A549 (cell line): ENCODE measurements around the gene RRP12. TPM values are rescaled to one million over a fixed set of nuclear protein-coding genes. Genes with fewer than 3 reads are reported as not detected.

ENCODE experiments used
- ATAC-seq, 2 experiments: fragments of 200-7000 bp in 1 of 2; fragments of >200 bp in 1 of 2; cut with Nextera tagmentation in 1 of 2; cut with Tn5 transposase in 1 of 2; 3 replicates each; pipeline versions ENCODE4 v1.8.0 to v1.9.1; 2018 to 2020; ENCODE audit warnings: mild to moderate bottlenecking in 1 of 2, moderate library complexity in 1 of 2
- CTCF ChIA-PET: fragments of 300-600 bp; sonication (Branson Sonifier 250); formaldehyde crosslinking; extraction: SDS; loops from one replicate; lab custom pipeline; 2021; ENCODE audit warnings: antibody characterized with exemption, inconsistent platforms; lab: Yijun Ruan, JAX
- POLR2A ChIA-PET: fragments of 350-600 bp; formaldehyde crosslinking; extraction: SDS; loops from one replicate; lab custom pipeline; 2021; ENCODE audit warnings: antibody characterized with exemption, inconsistent platforms; lab: Yijun Ruan, JAX
- DNase-seq, 2 experiments: peaks; one replicate each; pipeline versions ENCODE4 v3.0.0 to v3.0.0-alpha.2; 2011 to 2016; ENCODE audit warnings: low read depth in 1 of 2, low spot score in 1 of 2
- FAIRE-seq: peaks from 2 replicates; lab custom pipeline; 2011; peaks lifted over from hg19 to GRCh38; lab: Jason Lieb, UNC
- H3K27ac ChIP-seq, 2 experiments: fragments of >200 bp; sonication (Bioruptor Twin); formaldehyde crosslinking; 3 replicates each; pipeline ENCODE4 v1.5.1; 2016 to 2017
- H3K4me1 ChIP-seq: fragments of >200 bp; sonication (Bioruptor Twin); formaldehyde crosslinking; 3 replicates; pipeline ENCODE4 v1.6.1; 2016
- H3K4me2 ChIP-seq: fragments of >200 bp; sonication (Bioruptor Twin); formaldehyde crosslinking; 3 replicates; pipeline ENCODE4 v1.6.1; 2016
- H3K4me3 ChIP-seq: fragments of >200 bp; sonication (Bioruptor Twin); formaldehyde crosslinking; 3 replicates; pipeline ENCODE4 v1.5.1; 2016
- H3K9me3 ChIP-seq: fragments of >200 bp; sonication (Bioruptor Twin); formaldehyde crosslinking; 3 replicates; pipeline ENCODE4 v1.6.1; 2016
- EHMT2 ChIP-seq: fragments of 200-600 bp; sonication (generic); IDR thresholded peaks from 2 replicates; pipeline ENCODE4 v1.6.1; 2016; ENCODE audit warnings: antibody characterized with exemption, low read depth, mild to moderate bottlenecking, moderate library complexity
- ESRRA ChIP-seq: fragments of 150-350 bp; IDR thresholded peaks from 2 replicates; pipeline ENCODE4 v1.6.1; 2014; ENCODE audit warnings: mild to moderate bottlenecking, low read length, borderline replicate concordance
- FOSB ChIP-seq: fragments of 250-450 bp; sonication (Bioruptor Pico); IDR thresholded peaks from 2 replicates; pipeline ENCODE4 v1.5.0; 2020; ENCODE audit warnings: mild to moderate bottlenecking, moderate library complexity
- HEYL ChIP-seq: fragments of 250-450 bp; sonication (Bioruptor Pico); IDR thresholded peaks from 2 replicates; pipeline ENCODE4 v1.8.0; 2021; ENCODE audit warnings: mild to moderate bottlenecking, moderate library complexity
- JUNB ChIP-seq: fragments of >200 bp; sonication (Bioruptor Twin); formaldehyde crosslinking; IDR thresholded peaks from 2 replicates; pipeline ENCODE4 v1.6.1; 2016
- NPAS2 ChIP-seq: fragments of 250-450 bp; sonication (Bioruptor Pico); IDR thresholded peaks from 2 replicates; pipeline ENCODE4 v1.8.0; 2022; ENCODE audit warnings: mild to moderate bottlenecking, moderate library complexity, borderline replicate concordance
- RAD21 ChIP-seq, 2 experiments: fragments of >200 bp in 1 of 2; sonication (Bioruptor Twin) in 1 of 2; formaldehyde crosslinking in 1 of 2; IDR thresholded peaks in 1 of 2; conservative IDR thresholded peaks in 1 of 2; 2 replicates in 1 of 2; 3 replicates in 1 of 2; pipeline ENCODE4 v1.6.1; 2012 to 2018; ENCODE audit warnings: inconsistent platforms in 1 of 2
- TP53 ChIP-seq: fragments of 250-450 bp; sonication (Bioruptor Pico); IDR thresholded peaks from 2 replicates; pipeline ENCODE4 v1.5.0; 2021; ENCODE audit warnings: mild to moderate bottlenecking, moderate library complexity
- ZC3H11A ChIP-seq: fragments of 450-650 bp; IDR thresholded peaks from 2 replicates; pipeline ENCODE4 v1.6.1; 2014; ENCODE audit warnings: antibody characterized with exemption, mild to moderate bottlenecking
- ZSCAN20 ChIP-seq: fragments of 250-450 bp; sonication (Bioruptor Pico); IDR thresholded peaks from 2 replicates; pipeline ENCODE4 v1.8.0; 2022; ENCODE audit warnings: mild to moderate bottlenecking, moderate library complexity
- WGBS: methylation state at CpG from one replicate; pipeline ENCODE4 v1.1.6; 2017; ENCODE audit errors: missing lambda C conversion rate; 5-methylcytosine and 5-hydroxymethylcytosine counted together
- polyA plus RNA-seq, 4 experiments: library from polyadenylated mRNA; depleted of rRNA in 3 of 4; stranded (reverse); fragments of >200 nt; fragmentation: RNase III in 1 of 4; extraction: RNeasy Plus Mini Kit Qiagen cat#74134 plus additional on column Dnase treatment in 1 of 4; gene quantifications; 2 replicates in 3 of 4; 3 replicates in 1 of 4; pipeline ENCODE4 v1.2.3, GENCODE V29; 2011 to 2017
- TF ChIP-seq, protein P1 (sequence below): fragments of 250-450 bp; sonication (Bioruptor Pico); IDR thresholded peaks from 2 replicates; pipeline ENCODE4 v1.5.0; 2021; ENCODE audit warnings: mild to moderate bottlenecking, moderate library complexity, borderline replicate concordance
- TF ChIP-seq, protein P2 (sequence below): fragments of 250-450 bp; sonication (Bioruptor Pico); IDR thresholded peaks from 2 replicates; pipeline ENCODE4 v1.5.0; 2020; ENCODE audit warnings: low read depth, mild to moderate bottlenecking, moderate library complexity

Gene RRP12
- polyA plus RNA-seq, 2 of the 4 experiments (the other 2 are of a cell fraction): 37.9 to 40.8 TPM

DNA sequence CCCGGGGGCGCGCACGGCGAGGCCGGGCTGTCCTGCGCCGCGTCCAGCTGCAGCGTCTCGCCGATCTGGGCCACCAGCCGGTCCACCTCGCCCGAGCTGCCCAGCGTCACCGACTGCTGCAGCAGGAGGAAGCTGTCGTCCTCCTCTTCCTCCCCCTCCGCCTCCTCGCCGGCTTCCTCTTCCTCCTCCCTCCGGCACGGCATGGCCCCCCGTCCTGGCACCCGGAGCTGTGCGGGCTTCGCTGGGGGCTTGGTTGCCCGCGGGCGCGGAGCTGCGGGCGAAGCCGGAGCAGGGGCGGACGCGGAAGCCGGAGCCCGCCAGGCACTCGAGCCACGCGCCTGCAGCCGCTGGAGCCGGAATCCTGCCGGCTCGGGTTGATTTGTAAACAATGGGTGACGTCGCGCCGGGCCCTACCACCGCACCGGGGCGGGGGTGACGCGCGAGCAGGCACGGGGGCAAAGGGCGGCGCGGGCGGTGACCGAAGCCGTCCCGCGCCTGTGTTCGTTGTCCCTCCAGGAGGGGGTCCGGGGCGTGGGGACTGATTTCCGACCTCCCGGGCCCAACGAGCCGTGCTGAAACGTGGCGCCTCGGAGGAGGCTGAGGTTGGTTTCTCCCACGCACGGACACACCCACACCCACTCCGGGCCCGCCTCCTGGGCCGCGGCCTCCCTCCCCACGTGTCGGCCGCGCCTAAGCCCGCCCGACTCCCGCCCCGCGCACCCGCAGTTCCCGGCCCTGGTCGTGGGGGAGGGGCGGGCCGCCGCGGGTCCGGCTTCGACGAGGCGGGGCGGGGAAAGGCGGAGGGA is 66.6 kb downstream of the RRP12 start, which contains the start of gene FRAT2 (continued):
- TF ChIP-seq HEYL (CRISPR knock-in tag) (no peak), FOSB (CRISPR knock-in tag) (no peak)

DNA sequence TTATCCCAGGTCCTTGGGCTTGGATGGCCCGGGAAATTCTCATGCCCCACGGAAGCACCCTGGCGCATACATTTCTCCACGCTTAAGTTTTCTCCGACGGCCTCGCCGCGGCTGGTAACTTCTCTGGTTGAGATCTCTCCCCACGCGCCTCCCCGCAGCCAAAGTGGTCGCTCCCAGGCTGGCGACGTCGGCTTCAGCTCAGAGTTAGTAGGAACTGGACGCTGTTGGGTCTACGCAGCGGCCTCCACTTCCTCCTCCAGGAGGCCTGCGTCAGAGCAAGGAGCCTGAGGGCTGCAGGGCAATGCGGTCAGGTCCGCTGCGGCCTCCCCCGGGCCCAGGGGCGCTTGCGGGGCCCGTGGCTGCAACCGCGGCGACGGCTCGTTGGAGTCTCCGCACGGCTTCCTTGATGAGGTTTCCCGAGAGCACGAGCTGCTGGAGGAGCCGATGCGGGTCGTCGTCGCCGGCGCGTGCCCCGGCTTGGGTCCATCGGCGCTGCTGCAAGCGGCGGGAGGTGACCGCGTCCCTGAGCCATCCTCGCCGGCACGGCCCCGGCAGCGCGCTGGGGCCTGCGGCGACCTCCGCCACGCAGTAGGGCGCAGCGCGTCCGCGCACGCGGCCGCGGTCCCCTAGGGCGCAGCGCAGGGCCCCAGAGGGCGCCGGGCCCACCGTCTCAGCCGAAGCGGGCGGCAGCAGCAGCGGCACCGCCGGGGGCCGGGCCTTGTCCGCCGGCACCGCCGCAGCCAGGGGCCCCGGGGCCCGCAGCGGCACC is 67.4 kb downstream of the RRP12 start:
- H3K9me3 ChIP-seq: no peaks in the 10 kb centered on the region
- peak overlapping the region; percentile 95 to 97 for H3K27ac ChIP-seq
- DNase-seq (peak in 1 of 2 experiments; percentile 54), FAIRE-seq (no peak), ATAC-seq (peak; percentile 28 to 44)
- ChIA-PET CTCF (interaction anchor here (0.8 to 2.9 kb wide), 5 partner anchors 14 to 55 kb away, joined by 3 to 19 read pairs (median 5); partner anchors contain the start of genes ARHGAP19 and FRAT1), POLR2A (interaction anchor here (1.3 to 1.7 kb wide), 2 partner anchors 8 to 68 kb away, joined by 4 to 7 read pairs; partner anchors contain the start of gene RRP12)
- H3K4me2 ChIP-seq: peak overlapping the region; percentile 90
- 38% methylated on average over 18 of the region's 89 CpGs for WGBS
- H3K4me1 ChIP-seq: peaks cover 38% of the 10 kb centered on the region
- peak overlapping the region; percentile 87 for H3K4me3 ChIP-seq
- no peak for TF ChIP-seq ZSCAN20 (CRISPR knock-in tag)
- TF ChIP-seq, protein P1, sequence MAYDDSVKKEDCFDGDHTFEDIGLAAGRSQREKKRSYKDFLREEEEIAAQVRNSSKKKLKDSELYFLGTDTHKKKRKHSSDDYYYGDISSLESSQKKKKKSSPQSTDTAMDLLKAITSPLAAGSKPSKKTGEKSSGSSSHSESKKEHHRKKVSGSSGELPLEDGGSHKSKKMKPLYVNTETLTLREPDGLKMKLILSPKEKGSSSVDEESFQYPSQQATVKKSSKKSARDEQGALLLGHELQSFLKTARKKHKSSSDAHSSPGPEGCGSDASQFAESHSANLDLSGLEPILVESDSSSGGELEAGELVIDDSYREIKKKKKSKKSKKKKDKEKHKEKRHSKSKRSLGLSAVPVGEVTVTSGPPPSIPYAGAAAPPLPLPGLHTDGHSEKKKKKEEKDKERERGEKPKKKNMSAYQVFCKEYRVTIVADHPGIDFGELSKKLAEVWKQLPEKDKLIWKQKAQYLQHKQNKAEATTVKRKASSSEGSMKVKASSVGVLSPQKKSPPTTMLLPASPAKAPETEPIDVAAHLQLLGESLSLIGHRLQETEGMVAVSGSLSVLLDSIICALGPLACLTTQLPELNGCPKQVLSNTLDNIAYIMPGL (CRISPR knock-in tag): no peak
- TF ChIP-seq EHMT2: no peak
- no peak for TF ChIP-seq HEYL (CRISPR knock-in tag)

DNA sequence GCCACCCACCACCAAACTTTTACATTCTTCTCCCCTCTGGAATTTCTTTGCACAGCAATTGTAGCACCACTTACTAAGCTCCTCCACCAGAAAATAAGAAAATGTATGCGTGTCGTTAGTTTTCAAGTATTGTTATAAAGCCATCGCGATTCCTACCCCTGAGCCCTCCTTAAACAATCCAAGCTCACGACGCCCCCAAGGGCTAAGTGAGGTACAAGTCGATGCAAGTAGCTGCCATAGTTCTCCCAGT is 67.9 kb downstream of the RRP12 start:
- DNase-seq (peak in 1 of 2 experiments; percentile 47), ATAC-seq (peak in 1 of 2 experiments; percentile 27; a peak in 3 of 6 replicates), FAIRE-seq (no peak)
- TF ChIP-seq JUNB (no peak), RAD21 (conservative IDR thresholded peaks at IDR 0.05 in 1 of 2, IDR thresholded peaks at IDR 0.05 in 1 of 2) (peak in 1 of 2 experiments; percentile 15; a peak in 1 of 5 replicates), TP53 (no peak), NPAS2 (no peak), ZC3H11A (no peak)
- H3K4me3 ChIP-seq: peak overlapping the region; percentile 87
- no peaks in the 10 kb centered on the region for H3K9me3 ChIP-seq
- WGBS: 65% methylated on average over 7 of the region's 7 CpGs
- POLR2A ChIA-PET: interaction anchor here (1.3 kb wide), 1 partner anchor 68 kb away, joined by 4 read pairs; the partner anchor contains the start of gene RRP12
- peaks cover 43% of the 10 kb centered on the region for H3K4me1 ChIP-seq
- CTCF ChIA-PET: interaction anchor here (1.1 to 2.9 kb wide), 5 partner anchors 14 to 260 kb away, joined by 3 to 19 read pairs (median 5); partner anchors contain the start of genes ARHGAP19 and FRAT1
- peak overlapping the region; percentile 95 to 97; a peak in 5 of 6 replicates for H3K27ac ChIP-seq
- H3K4me2 ChIP-seq: peak overlapping the region; percentile 90

DNA sequence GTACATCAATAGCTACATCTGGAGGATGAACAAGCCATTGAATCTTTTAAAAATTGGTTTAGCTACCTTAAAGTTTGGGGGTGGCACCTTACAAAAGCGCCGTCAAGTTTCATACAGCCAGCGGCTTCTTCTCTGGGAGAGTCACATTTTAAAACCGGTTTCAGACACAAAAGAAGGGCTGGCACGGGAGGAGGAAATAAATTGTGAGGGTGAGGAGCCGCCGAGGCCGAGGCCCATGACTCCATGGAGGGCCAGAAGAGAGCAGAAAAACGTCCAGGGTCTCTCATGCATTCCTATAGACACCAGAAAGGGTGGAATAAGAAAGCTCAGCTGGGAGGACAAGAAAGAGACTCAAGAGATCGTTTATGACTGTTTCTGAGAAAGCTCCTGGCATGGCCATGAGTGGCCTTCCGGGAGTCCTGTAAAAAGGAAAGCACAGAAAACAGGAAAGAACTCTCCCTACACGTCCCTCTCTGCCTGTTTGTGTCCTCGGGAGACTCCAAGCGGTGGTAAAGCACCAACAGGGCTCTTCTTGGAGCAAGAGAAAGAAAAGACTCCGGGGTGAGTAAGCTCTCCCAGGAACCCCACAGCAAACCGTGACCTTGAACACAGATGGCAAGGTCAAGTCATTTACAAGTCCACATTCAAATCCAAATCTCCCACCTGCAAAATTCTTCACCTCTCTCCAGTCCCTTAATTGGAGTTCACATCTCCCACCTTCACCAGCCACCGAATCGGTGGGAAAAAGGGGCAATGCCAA is 68.4 kb downstream of the RRP12 start:
- Histone ChIP-seq H3K4me1 (peaks cover 48% of the 10 kb centered on the region), H3K27ac (peak overlapping the region; percentile 95 to 97; a peak in 2 of 6 replicates), H3K4me2 (peak overlapping the region; percentile 90), H3K9me3 (no peaks in the 10 kb centered on the region), H3K4me3 (peak overlapping the region; percentile 87)
- POLR2A ChIA-PET: interaction anchor here (1.3 kb wide), 1 partner anchor 69 kb away, joined by 4 read pairs; the partner anchor contains the start of gene RRP12
- CTCF ChIA-PET: interaction anchor here (1.1 to 2.9 kb wide), 5 partner anchors 13 to 260 kb away, joined by 3 to 19 read pairs (median 5); partner anchors contain the start of genes ARHGAP19 and FRAT1
- ATAC-seq (peak in 1 of 2 experiments; percentile 4; a peak in 2 of 6 replicates), DNase-seq (peak in 1 of 2 experiments; percentile 43), FAIRE-seq (no peak)
- 76% methylated on average over 18 of the region's 18 CpGs for WGBS
- TF ChIP-seq ESRRA: peak; percentile 72
- TF ChIP-seq, protein P2, sequence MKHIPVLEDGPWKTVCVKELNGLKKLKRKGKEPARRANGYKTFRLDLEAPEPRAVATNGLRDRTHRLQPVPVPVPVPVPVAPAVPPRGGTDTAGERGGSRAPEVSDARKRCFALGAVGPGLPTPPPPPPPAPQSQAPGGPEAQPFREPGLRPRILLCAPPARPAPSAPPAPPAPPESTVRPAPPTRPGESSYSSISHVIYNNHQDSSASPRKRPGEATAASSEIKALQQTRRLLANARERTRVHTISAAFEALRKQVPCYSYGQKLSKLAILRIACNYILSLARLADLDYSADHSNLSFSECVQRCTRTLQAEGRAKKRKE: no peak
